GM12878 (cell line): ENCODE results near the gene MEX3B. TPM values are rescaled to one million over a fixed set of nuclear protein-coding genes. Genes with fewer than 3 reads are reported as not detected.

Source experiments
- ATAC-seq: fragments of 200-7000 bp; cut with Tn5 transposase; 3 replicates; pipeline ENCODE4 v1.9.1; 2020; ENCODE audit warnings: mild to moderate bottlenecking, moderate library complexity
- BruUV-seq: library from RNA; stranded (reverse); fragments of 400-500 nt; replicated peaks from 2 replicates; lab custom pipeline; 2021; lab: Mats Ljungman, UMichigan
- CTCF ChIA-PET: fragments of 300-600 bp; sonication (Branson Sonifier 250); formaldehyde crosslinking; extraction: SDS; loops from one replicate; lab custom pipeline; 2021; ENCODE audit warnings: inconsistent platforms; lab: Yijun Ruan, JAX
- POLR2A ChIA-PET: fragments of 350-600 bp; formaldehyde crosslinking; extraction: SDS; loops from one replicate; lab custom pipeline; 2021; ENCODE audit warnings: inconsistent platforms; lab: Charles Lee
- RAD21 ChIA-PET: fragments of 300-600 bp; sonication (Branson Sonifier 250); formaldehyde crosslinking; loops from one replicate; lab custom pipeline; 2023; ENCODE audit warnings: antibody characterized with exemption; ENCODE audit not compliant: unreplicated experiment; lab: Charles Lee
- SMC1A ChIA-PET: fragments of 300-600 bp; sonication (Branson Sonifier 250); formaldehyde crosslinking; loops from one replicate; lab custom pipeline; 2023; ENCODE audit not compliant: unreplicated experiment, uncharacterized antibody; lab: Charles Lee
- DNase-seq: peaks from one replicate; pipeline ENCODE4 v3.0.0-alpha.2; 2011; ENCODE audit warnings: low read depth, low spot score
- FAIRE-seq: peaks from 3 replicates; lab custom pipeline; 2011; peaks lifted over from hg19 to GRCh38; lab: Jason Lieb, UNC
- H2AFZ ChIP-seq: 2 replicates; pipeline ENCODE4 v1.6.0; 2011; ENCODE audit warnings: low read depth, low read length, control low read depth; ENCODE audit not compliant: control insufficient read depth
- H3K27ac ChIP-seq: 2 replicates; pipeline ENCODE4 v1.5.1; 2011; ENCODE audit warnings: control low read depth; ENCODE audit not compliant: control insufficient read depth, insufficient read depth
- H3K27me3 ChIP-seq, 2 experiments: replicated peaks in 1 of 2; 2 replicates each; pipeline versions ENCODE4 v1.6.0 to v1.6.1; 2011; ENCODE audit warnings: low read length in 1 of 2; ENCODE audit not compliant: control insufficient read depth in 2 of 2, insufficient read depth in 2 of 2
- H3K36me3 ChIP-seq, 2 experiments: 2 replicates each; pipeline ENCODE4 v1.5.1; 2011; ENCODE audit warnings: low read length in 1 of 2; ENCODE audit not compliant: control insufficient read depth in 2 of 2, insufficient read depth in 2 of 2
- H3K4me1 ChIP-seq: 2 replicates; pipeline ENCODE4 v1.6.1; 2011; ENCODE audit warnings: mild to moderate bottlenecking, low read length, moderate library complexity, mixed read lengths; ENCODE audit not compliant: control insufficient read depth, insufficient read depth
- H3K4me2 ChIP-seq: 2 replicates; pipeline ENCODE4 v1.6.0; 2011; ENCODE audit warnings: control low read depth; ENCODE audit not compliant: control insufficient read depth, insufficient read depth
- H3K4me3 ChIP-seq: fragments of 200-600 bp; sonication (generic); 2 replicates; pipeline ENCODE4 v1.5.1; 2016
- H3K79me2 ChIP-seq: 2 replicates; pipeline ENCODE4 v1.6.0; 2011; ENCODE audit warnings: low read length; ENCODE audit not compliant: control insufficient read depth, insufficient read depth
- H3K9ac ChIP-seq: 2 replicates; pipeline ENCODE4 v1.8.0; 2011; ENCODE audit warnings: low read length, control low read depth, mixed read lengths; ENCODE audit not compliant: control insufficient read depth, insufficient read depth
- H3K9me3 ChIP-seq: replicated peaks from 3 replicates; pipeline ENCODE4 v1.5.1; 2011; ENCODE audit warnings: mild to moderate bottlenecking, low read length; ENCODE audit not compliant: control insufficient read depth, insufficient read depth
- H4K20me1 ChIP-seq: 2 replicates; pipeline ENCODE4 v1.6.0; 2011; ENCODE audit not compliant: control insufficient read depth, insufficient read depth
- ATF2 ChIP-seq: IDR thresholded peaks from 2 replicates; pipeline ENCODE4 v1.6.1; 2012; ENCODE audit warnings: low read length, inconsistent platforms
- BRCA1 ChIP-seq: IDR thresholded peaks from 2 replicates; pipeline ENCODE4 v1.6.1; 2011; ENCODE audit warnings: low read depth, low read length, improper control_type of control experiment
- CBX3 ChIP-seq: fragments of 200-600 bp; sonication (generic); IDR thresholded peaks from 2 replicates; pipeline ENCODE4 v1.6.1; 2016; ENCODE audit warnings: low read depth, borderline replicate concordance
- CBX5 ChIP-seq: sonication (generic); IDR thresholded peaks from 2 replicates; pipeline ENCODE4 v1.6.1; 2016; ENCODE audit warnings: low read depth, moderate library complexity, mild to moderate bottlenecking, inconsistent platforms
- CEBPB ChIP-seq, 2 experiments: fragments of 150-350 bp in 1 of 2; IDR thresholded peaks; 2 replicates each; pipeline ENCODE4 v1.6.1; 2012 to 2014; ENCODE audit warnings: low read depth in 2 of 2, low read length in 2 of 2, borderline replicate concordance in 1 of 2, inconsistent platforms in 1 of 2
- CHD1 ChIP-seq: IDR thresholded peaks from 2 replicates; pipeline ENCODE4 v1.6.1; 2012; ENCODE audit warnings: low read depth, low read length, improper control_type of control experiment
- KDM1A ChIP-seq: fragments of 200-600 bp; sonication (generic); IDR thresholded peaks from 2 replicates; pipeline ENCODE4 v1.6.1; 2016; ENCODE audit warnings: borderline replicate concordance
- MEF2A ChIP-seq: IDR thresholded peaks from 2 replicates; pipeline ENCODE4 v1.6.1; 2011; ENCODE audit warnings: low read depth, mild to moderate bottlenecking, low read length, moderate library complexity; ENCODE audit not compliant: insufficient read depth
- PKNOX1 ChIP-seq: fragments of 450-650 bp; IDR thresholded peaks from 2 replicates; pipeline ENCODE4 v1.6.1; 2016; ENCODE audit warnings: mild to moderate bottlenecking
- RB1 ChIP-seq: fragments of 450-650 bp; formaldehyde crosslinking; IDR thresholded peaks from 2 replicates; pipeline ENCODE4 v1.6.1; 2017; ENCODE audit warnings: mild to moderate bottlenecking, borderline replicate concordance
- RCOR1 ChIP-seq: conservative IDR thresholded peaks from 2 replicates; pipeline ENCODE4 v1.6.1; 2012; ENCODE audit warnings: low read depth, low read length, improper control_type of control experiment
- TARDBP ChIP-seq: IDR thresholded peaks from 2 replicates; pipeline ENCODE4 v1.6.1; 2016; ENCODE audit warnings: borderline replicate concordance
- ZNF687 ChIP-seq: fragments of 450-650 bp; IDR thresholded peaks from 2 replicates; pipeline ENCODE4 v1.6.1; 2017; ENCODE audit warnings: mild to moderate bottlenecking, moderate library complexity
- WGBS: methylation state at CpG from one replicate; pipeline ENCODE4 v1.1.6; 2016; ENCODE audit warnings: low lambda C conversion rate; ENCODE audit not compliant: insufficient replicate concordance, insufficient coverage; ENCODE audit errors: missing lambda C conversion rate; 5-methylcytosine and 5-hydroxymethylcytosine counted together
- in situ Hi-C: fragments of 300-500 bp; cut with MboI; formaldehyde crosslinking; loops from 9 replicates; pipeline ENCODE4 v1.14.3; 2018; ENCODE audit warnings: mixed read lengths
- intact Hi-C: fragments of 100-400 bp; cut with micrococcal nuclease; formaldehyde crosslinking; loops from one replicate; pipeline ENCODE4 v1.14.2; 2022; ENCODE audit not compliant: unreplicated experiment
- polyA plus RNA-seq, 11 experiments: library from polyadenylated mRNA; depleted of rRNA in 4 of 11; unstranded in 6 of 11; stranded (reverse) in 5 of 11; fragments of >200 nt; fragmentation: Nextera tagmentation in 4 of 11; fragmentation: Illumina TruSeq in 1 of 11; extraction: Ambion mirVana in 4 of 11; extraction: Trizol in 1 of 11; gene quantifications; 1 replicate in 1 of 11; 2 replicates in 10 of 11; pipeline versions ENCODE4 v1.2.1 to v1.2.3, GENCODE V29; 2011 to 2016; ENCODE audit warnings: inconsistent platforms in 2 of 11, missing spikeins in 2 of 11, low read depth in 1 of 11
- total RNA-seq, 4 experiments: library from RNA; depleted of rRNA in 3 of 4; stranded (reverse); fragments of >200 nt in 3 of 4; fragmentation: Illumina TruSeq in 1 of 4; extraction: Trizol in 1 of 4; gene quantifications; 2 replicates each; pipeline versions ENCODE4 v1.2.1 to v1.2.3, GENCODE V29; 2013 to 2021

MEX3B gene
- total and polyA plus RNA-seq, 10 of the 15 experiments (the other 5 are each of a cell fraction or from before 2014, with no cell fraction given): 0.02 to 1.3 (median 0.28) TPM

GRCh38 chr15:82066455-82066854, 20.6 kb upstream of the MEX3B start:
- Histone ChIP-seq H3K4me3 (no peak overlapping the region), H3K27me3 (no peaks in the 10 kb centered on the region; a peak in 1 of 4 replicates), H3K79me2 (no peaks in the 10 kb centered on the region), H2AFZ (no peak overlapping the region), H3K9me3 (no peaks in the 10 kb centered on the region), H3K9ac (no peak overlapping the region), H4K20me1 (no peaks in the 10 kb centered on the region), H3K27ac (no peak overlapping the region), H3K4me1 (no peaks in the 10 kb centered on the region), H3K4me2 (no peak overlapping the region), H3K36me3 (no peaks in the 10 kb centered on the region)
- ChIA-PET SMC1A (no interaction called here), CTCF (no interaction called here), RAD21 (no interaction called here), POLR2A (interaction anchor here (0.7 kb wide), 1 partner anchor 20 kb away, joined by 3 read pairs; no protein-coding TSS in a partner anchor)
- intact Hi-C loops (no loop called here), in situ Hi-C loops (no loop called here)
- ATAC-seq: no peak
- no TSS peak for BruUV-seq
- no peak for FAIRE-seq
- no peak for DNase-seq
- TF ChIP-seq RCOR1 (no peak), CEBPB (IDR thresholded peaks at IDR 0.05; ENCODE audit: borderline replicate concordance in 1 of 2, low read depth in 2 of 2, low read length in 2 of 2) (no peak), PKNOX1 (no peak), MEF2A (no peak), CHD1 (no peak), RB1 (no peak), TARDBP (no peak), ZNF687 (no peak), CBX5 (no peak), CBX3 (no peak), BRCA1 (no peak), ATF2 (no peak), KDM1A (no peak)
- 39% methylated on average over 4 of the region's 4 CpGs for WGBS
